A549 (cell line): ENCODE data around the gene ZBTB16. TPM values are rescaled to one million over a fixed set of nuclear protein-coding genes. Genes with fewer than 3 reads are reported as not detected.

Experiments
- ATAC-seq, 2 experiments: fragments of 200-7000 bp in 1 of 2; fragments of >200 bp in 1 of 2; cut with Nextera tagmentation in 1 of 2; cut with Tn5 transposase in 1 of 2; 3 replicates each; pipeline versions ENCODE4 v1.8.0 to v1.9.1; 2018 to 2020; ENCODE audit warnings: mild to moderate bottlenecking in 1 of 2, moderate library complexity in 1 of 2
- CTCF ChIA-PET: fragments of 300-600 bp; sonication (Branson Sonifier 250); formaldehyde crosslinking; extraction: SDS; loops from one replicate; lab custom pipeline; 2021; ENCODE audit warnings: antibody characterized with exemption, inconsistent platforms; lab: Yijun Ruan, JAX
- POLR2A ChIA-PET: fragments of 350-600 bp; formaldehyde crosslinking; extraction: SDS; loops from one replicate; lab custom pipeline; 2021; ENCODE audit warnings: antibody characterized with exemption, inconsistent platforms; lab: Yijun Ruan, JAX
- DNase-seq, 2 experiments: peaks; one replicate each; pipeline versions ENCODE4 v3.0.0 to v3.0.0-alpha.2; 2011 to 2016; ENCODE audit warnings: low read depth in 1 of 2, low spot score in 1 of 2
- FAIRE-seq: peaks from 2 replicates; lab custom pipeline; 2011; peaks lifted over from hg19 to GRCh38; lab: Jason Lieb, UNC
- H3K27ac ChIP-seq, 2 experiments: fragments of >200 bp; sonication (Bioruptor Twin); formaldehyde crosslinking; 3 replicates each; pipeline ENCODE4 v1.5.1; 2016 to 2017
- H3K4me1 ChIP-seq: fragments of >200 bp; sonication (Bioruptor Twin); formaldehyde crosslinking; 3 replicates; pipeline ENCODE4 v1.6.1; 2016
- H3K4me2 ChIP-seq: fragments of >200 bp; sonication (Bioruptor Twin); formaldehyde crosslinking; 3 replicates; pipeline ENCODE4 v1.6.1; 2016
- H3K4me3 ChIP-seq: fragments of >200 bp; sonication (Bioruptor Twin); formaldehyde crosslinking; 3 replicates; pipeline ENCODE4 v1.5.1; 2016
- H3K9me3 ChIP-seq: fragments of >200 bp; sonication (Bioruptor Twin); formaldehyde crosslinking; 3 replicates; pipeline ENCODE4 v1.6.1; 2016
- ATOH8 ChIP-seq: fragments of 250-450 bp; sonication (Bioruptor Pico); IDR thresholded peaks from 2 replicates; pipeline ENCODE4 v1.5.0; 2020; ENCODE audit warnings: low read depth, mild to moderate bottlenecking, moderate library complexity
- CBX2 ChIP-seq: fragments of 200-600 bp; sonication (generic); IDR thresholded peaks from 2 replicates; pipeline ENCODE4 v1.6.1; 2016; ENCODE audit warnings: low read depth, mild to moderate bottlenecking, borderline replicate concordance
- CHD4 ChIP-seq: fragments of 200-600 bp; sonication (generic); IDR thresholded peaks from 2 replicates; pipeline ENCODE4 v1.6.1; 2016; ENCODE audit warnings: antibody characterized with exemption, mild to moderate bottlenecking, borderline replicate concordance
- E2F6 ChIP-seq: IDR thresholded peaks from 2 replicates; pipeline ENCODE4 v1.6.1; 2012; ENCODE audit warnings: low read depth, borderline replicate concordance
- EHF ChIP-seq: fragments of 250-450 bp; sonication (Bioruptor Pico); IDR thresholded peaks from 2 replicates; pipeline ENCODE4 v1.5.0; 2020; ENCODE audit warnings: mild to moderate bottlenecking
- FOSB ChIP-seq: fragments of 250-450 bp; sonication (Bioruptor Pico); IDR thresholded peaks from 2 replicates; pipeline ENCODE4 v1.5.0; 2020; ENCODE audit warnings: mild to moderate bottlenecking, moderate library complexity
- FOSL2 ChIP-seq, 2 experiments: fragments of 450-650 bp in 1 of 2; fragments of >200 bp in 1 of 2; sonication (Bioruptor Twin) in 1 of 2; formaldehyde crosslinking; IDR thresholded peaks; 2 replicates each; pipeline versions ENCODE4 v1.5.0 to v1.6.1; 2016 to 2020; ENCODE audit warnings: mild to moderate bottlenecking in 1 of 2, moderate library complexity in 1 of 2
- GATA3 ChIP-seq: IDR thresholded peaks from 2 replicates; pipeline ENCODE4 v1.6.1; 2012; ENCODE audit warnings: borderline replicate concordance
- HES2 ChIP-seq: fragments of >200 bp; sonication (Bioruptor Twin); formaldehyde crosslinking; IDR thresholded peaks from 2 replicates; pipeline ENCODE4 v1.6.1; 2016
- HMGXB4 ChIP-seq: fragments of 250-450 bp; sonication (Bioruptor Pico); IDR thresholded peaks from 2 replicates; pipeline ENCODE4 v1.5.0; 2021; ENCODE audit warnings: mild to moderate bottlenecking, moderate library complexity, borderline replicate concordance
- HOXB5 ChIP-seq: fragments of 250-450 bp; sonication (Bioruptor Pico); IDR thresholded peaks from 2 replicates; pipeline ENCODE4 v1.5.0; 2020; ENCODE audit warnings: mild to moderate bottlenecking, moderate library complexity
- JUN ChIP-seq, 2 experiments: fragments of >200 bp; sonication (Bioruptor Twin); formaldehyde crosslinking; IDR thresholded peaks; 2 replicates in 1 of 2; 3 replicates in 1 of 2; pipeline ENCODE4 v1.6.1; 2016 to 2017
- KDM1A ChIP-seq: fragments of 200-600 bp; sonication (generic); IDR thresholded peaks from 2 replicates; pipeline ENCODE4 v1.6.1; 2016; ENCODE audit warnings: low read depth, mild to moderate bottlenecking
- MYC ChIP-seq: IDR thresholded peaks from 2 replicates; pipeline ENCODE4 v1.6.1; 2012; ENCODE audit warnings: mild to moderate bottlenecking, inconsistent platforms, low read length, improper control_type of control experiment, borderline replicate concordance
- NR3C1 ChIP-seq: fragments of >200 bp; sonication (Bioruptor Twin); formaldehyde crosslinking; IDR thresholded peaks from 3 replicates; pipeline ENCODE4 v1.6.1; 2017
- PHF8 ChIP-seq: fragments of 200-600 bp; sonication (generic); IDR thresholded peaks from 2 replicates; pipeline ENCODE4 v1.6.1; 2016; ENCODE audit warnings: low read depth, mild to moderate bottlenecking, antibody characterized with exemption, moderate library complexity, borderline replicate concordance
- POLR2A ChIP-seq: IDR thresholded peaks from 2 replicates; pipeline ENCODE4 v1.6.1; 2012; ENCODE audit warnings: mild to moderate bottlenecking, low read length
- RAD21 ChIP-seq, 2 experiments: fragments of >200 bp in 1 of 2; sonication (Bioruptor Twin) in 1 of 2; formaldehyde crosslinking in 1 of 2; IDR thresholded peaks in 1 of 2; conservative IDR thresholded peaks in 1 of 2; 2 replicates in 1 of 2; 3 replicates in 1 of 2; pipeline ENCODE4 v1.6.1; 2012 to 2018; ENCODE audit warnings: inconsistent platforms in 1 of 2
- SREBF2 ChIP-seq: fragments of 450-650 bp; IDR thresholded peaks from 2 replicates; pipeline ENCODE4 v1.6.1; 2014; ENCODE audit warnings: mild to moderate bottlenecking, moderate library complexity
- TP53 ChIP-seq: fragments of 250-450 bp; sonication (Bioruptor Pico); IDR thresholded peaks from 2 replicates; pipeline ENCODE4 v1.5.0; 2021; ENCODE audit warnings: mild to moderate bottlenecking, moderate library complexity
- USF2 ChIP-seq: fragments of 450-650 bp; IDR thresholded peaks from 2 replicates; pipeline ENCODE4 v1.6.1; 2014; ENCODE audit warnings: antibody characterized with exemption
- WGBS: methylation state at CpG from one replicate; pipeline ENCODE4 v1.1.6; 2017; ENCODE audit errors: missing lambda C conversion rate; 5-methylcytosine and 5-hydroxymethylcytosine counted together
- polyA plus RNA-seq, 4 experiments: library from polyadenylated mRNA; depleted of rRNA in 3 of 4; stranded (reverse); fragments of >200 nt; fragmentation: RNase III in 1 of 4; extraction: RNeasy Plus Mini Kit Qiagen cat#74134 plus additional on column Dnase treatment in 1 of 4; gene quantifications; 2 replicates in 3 of 4; 3 replicates in 1 of 4; pipeline ENCODE4 v1.2.3, GENCODE V29; 2011 to 2017

Gene ZBTB16
- polyA plus RNA-seq, 2 of the 4 experiments (the other 2 are of a cell fraction), result not detected

GRCh38 chr11:114167771-114168448 is 108.4 kb downstream of the ZBTB16 start:
- no peak for ATAC-seq

GRCh38 chr11:114168691-114169090 is 109.2 kb downstream of the ZBTB16 start:
- Histone ChIP-seq H3K9me3 (no peaks in the 10 kb centered on the region), H3K4me2 (no peak overlapping the region), H3K4me3 (no peak overlapping the region), H3K27ac (no peak overlapping the region), H3K4me1 (peaks cover 2% of the 10 kb centered on the region; the same call in 1 of the 3 replicates)
- ChIA-PET CTCF (interaction anchor here (0.6 to 1.5 kb wide), 4 partner anchors 11 to 177 kb away, joined by 3 to 5 read pairs (median 3); no protein-coding TSS in a partner anchor), POLR2A (no interaction called here)
- no peak for TF ChIP-seq FOSB (CRISPR knock-in tag)
- TF ChIP-seq CBX2, result no peak
- no peak for TF ChIP-seq HMGXB4 (CRISPR knock-in tag)
- no peak for TF ChIP-seq SREBF2
- no peak for TF ChIP-seq HOXB5 (CRISPR knock-in tag)
- TF ChIP-seq RAD21 (conservative IDR thresholded peaks at IDR 0.05 in 1 of 2, IDR thresholded peaks at IDR 0.05 in 1 of 2), result no peak
- no peak for TF ChIP-seq CHD4
- no peak for TF ChIP-seq KDM1A
- no peak for TF ChIP-seq TP53 (CRISPR knock-in tag)
- no peak for TF ChIP-seq ATOH8 (CRISPR knock-in tag)
- no peak for TF ChIP-seq MYC
- TF ChIP-seq GATA3, result no peak
- TF ChIP-seq NR3C1, result no peak
- TF ChIP-seq PHF8, result no peak
- no peak for TF ChIP-seq USF2
- DNase-seq, result no peak
- no peak for FAIRE-seq
- 10% methylated on average over 1 of the region's 1 CpG for WGBS
- no peak for ATAC-seq

More at GRCh38 chr11:114167771-114168448, 108.4 kb downstream of the ZBTB16 start:
- WGBS, result 74% methylated on average over 11 of the region's 11 CpGs
- H3K9me3 ChIP-seq, result no peaks in the 10 kb centered on the region
- ChIA-PET POLR2A (no interaction called here), CTCF (interaction anchor here (0.8 to 1.5 kb wide), 2 partner anchors 94 to 177 kb away, joined by 3 to 5 read pairs; no protein-coding TSS in a partner anchor)
- no peak overlapping the region for H3K4me2 ChIP-seq
- DNase-seq, result no peak
- TF ChIP-seq FOSB (CRISPR knock-in tag) (no peak), TP53 (CRISPR knock-in tag) (no peak), RAD21 (conservative IDR thresholded peaks at IDR 0.05 in 1 of 2, IDR thresholded peaks at IDR 0.05 in 1 of 2) (no peak), EHF (no peak), KDM1A (no peak), JUN (IDR thresholded peaks at IDR 0.05) (no peak)
- TF ChIP-seq, all 56 proteins: peak for 0
- Histone ChIP-seq H3K27ac (no peak overlapping the region), H3K4me3 (no peak overlapping the region), H3K4me1 (peaks cover 9% of the 10 kb centered on the region)
- FAIRE-seq, result no peak

GRCh38 chr11:114169321-114169749 is 109.8 kb downstream of the ZBTB16 start:
- no peaks in the 10 kb centered on the region for H3K9me3 ChIP-seq
- H3K27ac ChIP-seq, result no peak overlapping the region
- no peak overlapping the region for H3K4me3 ChIP-seq
- TF ChIP-seq GATA3, result no peak
- no peak for TF ChIP-seq POLR2A
- TF ChIP-seq FOSL2 (IDR thresholded peaks at IDR 0.05), result no peak
- no peak for TF ChIP-seq FOSL2 (CRISPR knock-in tag; IDR thresholded peaks at IDR 0.05)
- TF ChIP-seq E2F6, result no peak
- no peak for TF ChIP-seq HES2
- no peak for TF ChIP-seq EHF
- TF ChIP-seq, all 56 proteins: peak for 0
- ChIA-PET CTCF (interaction anchor here (0.6 to 1.5 kb wide), 3 partner anchors 10 to 92 kb away, joined by 3 to 5 read pairs (median 3); no protein-coding TSS in a partner anchor), POLR2A (no interaction called here)
- 37% methylated on average over 9 of the region's 9 CpGs for whole genome bisulfite sequencing
- Histone ChIP-seq H3K4me1 (no peaks in the 10 kb centered on the region), H3K4me2 (no peak overlapping the region)
- no peak for ATAC-seq
- no peak for DNase-seq
- FAIRE-seq, result no peak
